ENCODE results near the gene HTT. TPM values are rescaled to one million over a fixed set of nuclear protein-coding genes. Genes with fewer than 3 reads are reported as not detected.

HTT gene
- total RNA-seq, 4 donors from 2014 or later, result 49.6 to 155 (median 83.1) TPM

DNA sequence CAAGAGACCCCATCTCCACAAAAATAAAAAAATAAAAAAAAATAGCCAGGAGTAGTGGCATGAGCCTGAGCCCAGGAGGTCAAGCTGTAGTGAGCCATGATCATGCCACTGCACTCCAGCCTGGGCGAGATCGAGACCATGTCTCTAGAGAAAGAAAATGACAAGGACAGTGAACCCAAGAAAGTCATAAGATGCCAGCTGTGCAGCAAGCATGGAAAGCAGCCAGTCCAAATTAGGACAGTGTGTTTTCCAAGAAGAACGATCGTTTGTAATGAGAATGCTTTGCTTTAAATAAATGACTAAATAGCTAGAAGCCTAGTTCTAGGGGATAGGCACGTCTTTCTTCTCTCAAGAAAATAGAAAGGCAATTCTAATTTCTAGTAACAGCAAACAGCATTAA is 116.1 kb downstream of the HTT start:
- H3K36me3 ChIP-seq, result peaks cover 30 to 31% of the 10 kb centered on the region in 2 donors
- TF ChIP-seq POLR2A (IDR thresholded peaks at IDR 0.05), result no peak
- TF ChIP-seq, protein P1, sequence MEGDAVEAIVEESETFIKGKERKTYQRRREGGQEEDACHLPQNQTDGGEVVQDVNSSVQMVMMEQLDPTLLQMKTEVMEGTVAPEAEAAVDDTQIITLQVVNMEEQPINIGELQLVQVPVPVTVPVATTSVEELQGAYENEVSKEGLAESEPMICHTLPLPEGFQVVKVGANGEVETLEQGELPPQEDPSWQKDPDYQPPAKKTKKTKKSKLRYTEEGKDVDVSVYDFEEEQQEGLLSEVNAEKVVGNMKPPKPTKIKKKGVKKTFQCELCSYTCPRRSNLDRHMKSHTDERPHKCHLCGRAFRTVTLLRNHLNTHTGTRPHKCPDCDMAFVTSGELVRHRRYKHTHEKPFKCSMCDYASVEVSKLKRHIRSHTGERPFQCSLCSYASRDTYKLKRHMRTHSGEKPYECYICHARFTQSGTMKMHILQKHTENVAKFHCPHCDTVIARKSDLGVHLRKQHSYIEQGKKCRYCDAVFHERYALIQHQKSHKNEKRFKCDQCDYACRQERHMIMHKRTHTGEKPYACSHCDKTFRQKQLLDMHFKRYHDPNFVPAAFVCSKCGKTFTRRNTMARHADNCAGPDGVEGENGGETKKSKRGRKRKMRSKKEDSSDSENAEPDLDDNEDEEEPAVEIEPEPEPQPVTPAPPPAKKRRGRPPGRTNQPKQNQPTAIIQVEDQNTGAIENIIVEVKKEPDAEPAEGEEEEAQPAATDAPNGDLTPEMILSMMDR (IDR thresholded peaks at IDR 0.05), result no peak
- H3K27me3 ChIP-seq, result no peaks in the 10 kb centered on the region
- DNase-seq, result no peak
- no peaks in the 10 kb centered on the region for H3K9me3 ChIP-seq
- intact Hi-C loops (cut with DNase I), result no loop called here
- no peak overlapping the region for H3K27ac ChIP-seq
- 89 to 91% methylated on average over 5 of the region's 5 CpGs for WGBS, 2 donors
- no peaks in the 10 kb centered on the region for H3K4me1 ChIP-seq
- H3K4me3 ChIP-seq (replicated peaks in 1 of 3), result no peak overlapping the region

DNA sequence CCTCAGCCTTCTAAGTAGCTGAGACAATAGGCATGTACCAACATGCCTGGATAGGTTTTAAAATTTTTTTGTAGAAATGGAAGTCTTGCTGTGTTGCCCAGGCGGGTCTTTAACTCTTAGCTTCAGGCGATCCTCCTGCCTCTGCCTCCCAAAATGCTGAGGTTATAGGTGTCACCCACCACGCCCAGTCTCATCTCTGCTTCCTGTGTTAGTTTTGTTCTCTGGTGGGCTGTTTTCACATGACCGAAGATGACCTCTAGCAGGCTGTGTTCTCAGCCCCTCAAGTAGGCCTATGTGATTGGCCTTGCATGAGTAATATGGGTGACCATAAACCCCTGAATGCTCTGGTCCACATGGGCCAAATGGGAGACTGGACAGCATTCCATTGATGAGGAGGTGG is 117.7 kb downstream of the HTT start:
- intact Hi-C loops (cut with DNase I), result no loop called here
- TF ChIP-seq, protein P1 (IDR thresholded peaks at IDR 0.05), result no peak
- no peak for TF ChIP-seq POLR2A (IDR thresholded peaks at IDR 0.05)
- WGBS, 2 donors, result 93 to 100% methylated on average over 4 of the region's 4 CpGs
- Histone ChIP-seq H3K36me3 (peaks cover 27 to 37% of the 10 kb centered on the region in 2 donors), H3K4me1 (no peaks in the 10 kb centered on the region), H3K4me3 (replicated peaks in 1 of 3) (no peak overlapping the region), H3K9me3 (no peaks in the 10 kb centered on the region), H3K27me3 (no peaks in the 10 kb centered on the region), H3K27ac (no peak overlapping the region)
- no peak for DNase-seq

DNA sequence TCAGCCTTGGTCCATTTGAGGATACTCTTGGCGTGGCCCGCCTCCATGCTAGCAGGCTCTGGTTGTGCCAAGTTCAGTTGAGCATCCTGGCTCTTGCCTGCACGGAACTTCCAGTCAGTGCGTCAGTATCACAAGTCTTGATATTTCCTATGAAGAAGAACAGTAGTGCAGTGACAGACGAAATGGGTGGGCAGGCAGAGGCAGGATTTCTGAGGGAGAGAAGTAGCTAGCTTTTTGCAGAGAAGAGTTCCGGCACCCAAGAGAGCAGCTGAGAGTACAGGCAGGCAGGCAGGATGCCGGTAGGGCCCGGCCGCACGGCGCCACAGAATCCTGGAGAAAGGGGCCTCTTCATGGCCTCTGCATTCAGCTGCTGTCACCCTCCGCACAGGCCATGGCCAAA is 118.3 kb downstream of the HTT start:
- no peak for DNase-seq
- Histone ChIP-seq H3K9me3 (no peaks in the 10 kb centered on the region), H3K4me3 (replicated peaks in 1 of 3) (no peak overlapping the region), H3K27me3 (no peaks in the 10 kb centered on the region), H3K27ac (no peak overlapping the region), H3K4me1 (no peaks in the 10 kb centered on the region), H3K36me3 (peaks cover 20 to 35% of the 10 kb centered on the region in 2 donors)
- intact Hi-C loops (cut with DNase I), result no loop called here
- 91 to 98% methylated on average over 12 of the region's 12 CpGs for WGBS, 2 donors
- no peak for TF ChIP-seq POLR2A (IDR thresholded peaks at IDR 0.05)
- TF ChIP-seq, protein P1 (IDR thresholded peaks at IDR 0.05), result no peak

DNA sequence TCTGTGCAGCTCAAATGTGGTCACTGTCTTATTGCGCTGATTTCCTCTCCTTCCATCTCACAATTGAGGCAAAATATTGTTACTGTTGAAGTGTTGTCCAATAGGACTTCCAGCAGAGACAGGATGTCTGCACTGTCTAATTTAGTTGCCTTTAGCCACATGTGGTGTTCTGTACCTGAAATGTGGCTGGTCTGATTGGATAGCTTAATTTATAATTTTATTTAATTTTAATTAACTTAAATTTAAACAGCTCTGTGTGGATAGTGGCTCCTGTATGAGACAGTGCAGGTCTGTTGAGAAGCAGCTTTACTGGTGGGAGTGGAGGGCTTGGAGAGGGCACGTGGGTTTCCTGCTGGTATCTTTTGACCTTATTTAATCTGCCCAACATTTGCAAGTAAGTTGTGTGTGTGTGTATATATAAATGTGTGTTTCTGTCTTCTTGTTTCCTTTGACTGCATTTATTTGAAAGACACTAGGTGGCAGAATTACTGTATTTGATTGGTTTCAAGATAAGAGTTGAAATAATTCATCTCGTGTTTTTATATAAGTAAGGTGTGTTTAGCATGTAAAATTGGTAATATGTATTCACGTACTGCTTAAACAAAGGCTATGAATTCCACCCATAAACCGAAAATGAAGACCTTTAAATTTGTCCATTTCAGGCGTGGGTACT is 119.2 kb downstream of the HTT start:
- peaks cover 12 to 29% of the 10 kb centered on the region in 2 donors for H3K36me3 ChIP-seq
- intact Hi-C loops (cut with DNase I), result no loop called here
- H3K9me3 ChIP-seq, result no peaks in the 10 kb centered on the region
- H3K4me3 ChIP-seq (replicated peaks in 1 of 3), result no peak overlapping the region
- DNase-seq, result no peak
- TF ChIP-seq, protein P1 (IDR thresholded peaks at IDR 0.05), result peak in 3 of 6 experiments; percentile 20 to 31 (median 29)
- TF ChIP-seq POLR2A (IDR thresholded peaks at IDR 0.05), result no peak
- no peaks in the 10 kb centered on the region for H3K27me3 ChIP-seq
- WGBS, 2 donors, result 70 to 76% methylated on average over 6 of the region's 6 CpGs
- no peaks in the 10 kb centered on the region for H3K4me1 ChIP-seq
- no peak overlapping the region for H3K27ac ChIP-seq

DNA sequence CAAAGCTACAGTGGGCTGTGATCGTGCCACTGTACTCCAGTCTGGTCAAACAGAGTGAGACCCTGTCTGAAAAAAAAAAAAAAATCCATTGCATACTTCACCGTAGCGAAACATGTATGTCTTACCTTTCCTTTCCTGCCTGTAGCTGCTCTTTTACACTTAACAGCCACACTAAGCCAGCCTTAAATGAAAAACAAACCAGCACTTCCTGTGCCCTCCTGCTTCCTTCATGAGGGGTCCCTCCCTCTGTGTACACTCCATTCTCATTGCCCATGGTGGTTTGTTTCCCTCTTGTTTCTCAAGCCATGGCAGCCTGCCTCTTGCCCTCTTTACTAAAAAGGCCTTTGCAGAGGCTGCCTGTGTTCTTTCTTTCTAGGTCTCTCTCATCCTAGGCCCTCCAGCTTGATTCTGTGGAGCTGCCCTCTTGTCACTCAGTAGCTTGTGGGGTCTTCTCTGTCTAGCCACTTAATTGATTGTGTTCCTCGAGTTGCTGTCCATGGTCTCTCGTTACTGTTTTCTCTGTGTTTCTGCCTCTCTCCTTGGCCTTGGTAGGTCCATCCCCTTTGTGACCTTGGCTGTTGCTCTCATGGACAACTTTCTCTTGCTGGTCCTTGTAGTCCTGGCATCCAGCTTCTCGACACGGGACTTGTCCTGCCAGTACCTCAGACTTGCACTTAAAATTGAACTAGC is 122.3 kb downstream of the HTT start:
- 92 to 94% methylated on average over 7 of the region's 7 CpGs for WGBS, 2 donors
- intact Hi-C loops (cut with DNase I), result no loop called here
- TF ChIP-seq POLR2A (IDR thresholded peaks at IDR 0.05), result no peak
- TF ChIP-seq, protein P1 (IDR thresholded peaks at IDR 0.05), result no peak
- no peak overlapping the region for H3K4me3 ChIP-seq (replicated peaks in 1 of 3)
- H3K27ac ChIP-seq, result no peak overlapping the region
- no peak for DNase-seq
- H3K27me3 ChIP-seq, result no peaks in the 10 kb centered on the region
- peaks cover 0 to 12% of the 10 kb centered on the region in 2 donors for H3K36me3 ChIP-seq
- no peaks in the 10 kb centered on the region for H3K9me3 ChIP-seq
- no peaks in the 10 kb centered on the region for H3K4me1 ChIP-seq
